WTC11 (cell line): Measurements from ENCODE around the gene SLC22A13.

ENCODE experiments used
- SMAD3 ChIP-seq: sonication (generic); formaldehyde crosslinking; IDR thresholded peaks from 2 replicates; pipeline ENCODE4 v1.8.0; 2022; ENCODE audit warnings: missing genetic modification reagents, mild to moderate bottlenecking, borderline replicate concordance
- ZNF232 ChIP-seq: sonication (generic); formaldehyde crosslinking; IDR thresholded peaks from 2 replicates; pipeline ENCODE4 v1.8.0; 2022; ENCODE audit warnings: mild to moderate bottlenecking, missing genetic modification reagents
- TF ChIP-seq, protein P1 (sequence below): fragments of 200-600 bp; IDR thresholded peaks from 2 replicates; pipeline ENCODE4 v1.8.0; 2022; ENCODE audit warnings: antibody characterized with exemption
- TF ChIP-seq, protein P2 (sequence below): sonication (generic); formaldehyde crosslinking; conservative IDR thresholded peaks from 2 replicates; pipeline ENCODE4 v1.8.1; 2022; ENCODE audit warnings: mild to moderate bottlenecking, missing genetic modification reagents

DNA sequence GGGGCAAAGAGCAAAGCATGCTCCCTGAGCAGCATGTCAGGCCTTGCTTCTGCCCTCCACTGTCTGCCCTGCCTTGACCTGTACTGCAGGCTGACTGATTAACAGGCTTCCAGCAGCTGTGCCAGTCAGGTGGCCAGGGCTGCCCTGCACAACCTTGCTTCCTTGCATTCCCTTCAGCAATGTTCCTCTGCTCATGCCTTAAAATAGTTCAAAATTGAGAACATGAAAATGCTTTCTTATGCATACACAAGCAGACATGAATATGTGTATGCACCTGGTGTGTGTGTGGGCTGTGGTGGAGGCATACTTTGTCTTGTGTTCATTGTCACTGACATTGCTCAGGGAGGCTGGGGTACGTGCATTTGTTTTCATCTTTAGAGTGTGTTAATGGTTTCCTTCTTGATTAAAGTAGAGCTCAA lies 1.2 kb upstream of the SLC22A13 start:
- TF ChIP-seq, protein P1, sequence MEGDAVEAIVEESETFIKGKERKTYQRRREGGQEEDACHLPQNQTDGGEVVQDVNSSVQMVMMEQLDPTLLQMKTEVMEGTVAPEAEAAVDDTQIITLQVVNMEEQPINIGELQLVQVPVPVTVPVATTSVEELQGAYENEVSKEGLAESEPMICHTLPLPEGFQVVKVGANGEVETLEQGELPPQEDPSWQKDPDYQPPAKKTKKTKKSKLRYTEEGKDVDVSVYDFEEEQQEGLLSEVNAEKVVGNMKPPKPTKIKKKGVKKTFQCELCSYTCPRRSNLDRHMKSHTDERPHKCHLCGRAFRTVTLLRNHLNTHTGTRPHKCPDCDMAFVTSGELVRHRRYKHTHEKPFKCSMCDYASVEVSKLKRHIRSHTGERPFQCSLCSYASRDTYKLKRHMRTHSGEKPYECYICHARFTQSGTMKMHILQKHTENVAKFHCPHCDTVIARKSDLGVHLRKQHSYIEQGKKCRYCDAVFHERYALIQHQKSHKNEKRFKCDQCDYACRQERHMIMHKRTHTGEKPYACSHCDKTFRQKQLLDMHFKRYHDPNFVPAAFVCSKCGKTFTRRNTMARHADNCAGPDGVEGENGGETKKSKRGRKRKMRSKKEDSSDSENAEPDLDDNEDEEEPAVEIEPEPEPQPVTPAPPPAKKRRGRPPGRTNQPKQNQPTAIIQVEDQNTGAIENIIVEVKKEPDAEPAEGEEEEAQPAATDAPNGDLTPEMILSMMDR = no peak
- no peak for TF ChIP-seq ZNF232 (CRISPR knock-in tag)
- TF ChIP-seq SMAD3 (CRISPR knock-in tag) = no peak
- TF ChIP-seq, protein P2, sequence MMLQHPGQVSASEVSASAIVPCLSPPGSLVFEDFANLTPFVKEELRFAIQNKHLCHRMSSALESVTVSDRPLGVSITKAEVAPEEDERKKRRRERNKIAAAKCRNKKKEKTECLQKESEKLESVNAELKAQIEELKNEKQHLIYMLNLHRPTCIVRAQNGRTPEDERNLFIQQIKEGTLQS (CRISPR knock-in tag) = no peak
